Mesenchymal stem cell (in vitro differentiated cells and primary cell): ENCODE results near the gene TMCO4.
A peak's percentile ranks its signal among the peaks of the same experiment; 100 is the strongest.
"Not testable (repeated sequence)": the region's sequence is repeated elsewhere in the genome, so short reads cannot be mapped to it uniquely, and the experiment has no call there.

ENCODE experiments used
- DNase-seq: peaks from one replicate; pipeline ENCODE4 v3.0.0-alpha.2; 2013
- H2AFZ ChIP-seq: one replicate; pipeline ENCODE4 v1.6.1; 2013; ENCODE audit warnings: low read depth, mild to moderate bottlenecking, control low read depth, inconsistent platforms, low read length, moderate library complexity
- H2AK5ac ChIP-seq: 2 replicates; pipeline ENCODE4 v1.6.1; 2013; ENCODE audit warnings: low read length, moderate library complexity, mild to moderate bottlenecking, inconsistent platforms; ENCODE audit not compliant: severe bottlenecking
- H2BK120ac ChIP-seq: one replicate; pipeline ENCODE4 v1.6.1; 2013; ENCODE audit warnings: low read depth, mild to moderate bottlenecking, inconsistent platforms, low read length, moderate library complexity
- H2BK12ac ChIP-seq, 2 experiments: one replicate each; pipeline ENCODE4 v1.6.1; 2013; ENCODE audit warnings: inconsistent platforms in 2 of 2, low read length in 2 of 2, mild to moderate bottlenecking in 2 of 2, moderate library complexity in 2 of 2, control low read depth in 1 of 2
- H2BK15ac ChIP-seq: one replicate; pipeline ENCODE4 v1.6.1; 2013; ENCODE audit warnings: mild to moderate bottlenecking, low read depth, inconsistent platforms; ENCODE audit not compliant: poor library complexity, severe bottlenecking
- H2BK5ac ChIP-seq: 2 replicates; pipeline ENCODE4 v1.6.1; 2013; ENCODE audit warnings: low read depth, mild to moderate bottlenecking, low read length, control low read depth, inconsistent platforms; ENCODE audit not compliant: poor library complexity, severe bottlenecking
- H3K14ac ChIP-seq, 2 experiments: one replicate each; pipeline ENCODE4 v1.6.1; 2013; ENCODE audit warnings: inconsistent platforms in 2 of 2, low read length in 2 of 2, control low read depth in 1 of 2, mild to moderate bottlenecking in 1 of 2, moderate library complexity in 1 of 2
- H3K18ac ChIP-seq, 2 experiments: one replicate each; pipeline ENCODE4 v1.6.1; 2013; ENCODE audit warnings: inconsistent platforms in 2 of 2, low read length in 2 of 2, control low read depth in 1 of 2, low read depth in 1 of 2, mild to moderate bottlenecking in 1 of 2
- H3K23ac ChIP-seq, 2 experiments: one replicate each; pipeline ENCODE4 v1.6.1; 2013; ENCODE audit warnings: inconsistent platforms in 2 of 2, low read length in 2 of 2, mild to moderate bottlenecking in 2 of 2, moderate library complexity in 2 of 2, control low read depth in 1 of 2
- H3K27ac ChIP-seq: 2 replicates; pipeline ENCODE4 v1.5.1; 2013; ENCODE audit warnings: mild to moderate bottlenecking, moderate library complexity, low read length, control low read depth, inconsistent platforms; ENCODE audit not compliant: poor library complexity, severe bottlenecking
- H3K27me3 ChIP-seq, 2 experiments: 2 replicates each; pipeline versions ENCODE4 v1.6.1 to v1.7.0; 2013; ENCODE audit warnings: low read length in 2 of 2, mild to moderate bottlenecking in 2 of 2, moderate library complexity in 2 of 2, control low read depth in 1 of 2, inconsistent platforms in 1 of 2; ENCODE audit not compliant: control insufficient read depth in 1 of 2, insufficient read depth in 1 of 2
- H3K36me3 ChIP-seq, 2 experiments: 2 replicates each; pipeline versions ENCODE4 v1.6.1 to v1.7.0; 2013; ENCODE audit warnings: low read length in 2 of 2, control low read depth in 1 of 2, inconsistent platforms in 1 of 2, low read depth in 1 of 2, mild to moderate bottlenecking in 1 of 2; ENCODE audit not compliant: insufficient read depth in 2 of 2, control insufficient read depth in 1 of 2
- H3K4ac ChIP-seq, 2 experiments: one replicate each; pipeline ENCODE4 v1.6.1; 2013; ENCODE audit warnings: inconsistent platforms in 2 of 2, low read length in 2 of 2, mild to moderate bottlenecking in 2 of 2, moderate library complexity in 2 of 2, control low read depth in 1 of 2, low read depth in 1 of 2
- H3K4me1 ChIP-seq: 2 replicates; pipeline ENCODE4 v1.6.1; 2013; ENCODE audit warnings: low read depth, low read length, control low read depth; ENCODE audit not compliant: control insufficient read depth, insufficient read depth
- H3K4me2 ChIP-seq: 2 replicates; pipeline ENCODE4 v1.6.1; 2013; ENCODE audit warnings: low read length, mild to moderate bottlenecking, inconsistent platforms; ENCODE audit not compliant: poor library complexity, severe bottlenecking
- H3K4me3 ChIP-seq, 2 experiments: 2 replicates each; pipeline versions ENCODE4 v1.5.1 to v1.7.0; 2013; ENCODE audit warnings: low read length in 2 of 2, mild to moderate bottlenecking in 2 of 2, control low read depth in 1 of 2, low read depth in 1 of 2; ENCODE audit not compliant: insufficient read depth in 1 of 2
- H3K79me1 ChIP-seq: replicated peaks from 2 replicates; pipeline ENCODE4 v1.6.1; 2013; ENCODE audit warnings: mild to moderate bottlenecking, control low read depth, low read length, inconsistent platforms; ENCODE audit not compliant: poor library complexity, severe bottlenecking
- H3K9ac ChIP-seq: 2 replicates; pipeline ENCODE4 v1.7.0; 2013; ENCODE audit warnings: mild to moderate bottlenecking, low read length, moderate library complexity
- H3K9me3 ChIP-seq: 2 replicates; pipeline ENCODE4 v1.7.0; 2013; ENCODE audit warnings: mild to moderate bottlenecking, low read length; ENCODE audit not compliant: control insufficient read depth
- H4K8ac ChIP-seq: one replicate; pipeline ENCODE4 v1.6.1; 2013; ENCODE audit warnings: inconsistent platforms, mild to moderate bottlenecking, low read length, moderate library complexity
- H4K91ac ChIP-seq: one replicate; pipeline ENCODE4 v1.6.1; 2013; ENCODE audit warnings: mild to moderate bottlenecking, low read length, inconsistent platforms
- WGBS: methylation state at CpG from one replicate; pipeline ENCODE4 v1.1.7; 2013; ENCODE audit warnings: mixed read lengths; 5-methylcytosine and 5-hydroxymethylcytosine counted together

The TMCO4 gene

GRCh38 chr1:19636749-19637148 lies 163.0 kb downstream of the TMCO4 start:
- H3K4me3 ChIP-seq, H3K36me3 ChIP-seq, H3K4ac ChIP-seq, H3K9ac ChIP-seq, H2BK5ac ChIP-seq, H3K9me3 ChIP-seq, H3K27ac ChIP-seq, H3K18ac ChIP-seq, H2BK15ac ChIP-seq, DNase-seq, H3K4me2 ChIP-seq, H2BK12ac ChIP-seq, H3K79me1 ChIP-seq, H3K27me3 ChIP-seq, H3K14ac ChIP-seq, H4K8ac ChIP-seq, H2AK5ac ChIP-seq, H2BK120ac ChIP-seq, H3K4me1 ChIP-seq, H3K23ac ChIP-seq, H2AFZ ChIP-seq, H4K91ac ChIP-seq: not testable (repeated sequence)
- 92% methylated on average over 8 of the region's 10 CpGs for WGBS

GRCh38 chr1:19636065-19636464 lies 163.7 kb downstream of the TMCO4 start:
- Histone ChIP-seq H2AK5ac (peak overlapping the region; percentile 17), H3K4me1 (peaks cover 4% of the 10 kb centered on the region), H2BK12ac (no peak overlapping the region), H4K8ac (no peak overlapping the region), H2BK15ac (no peak overlapping the region), H3K9me3 (no peaks in the 10 kb centered on the region), H3K4me3 (no peak overlapping the region), H3K18ac (no peak overlapping the region), H3K4me2 (no peak overlapping the region), H2BK120ac (no peak overlapping the region), H2BK5ac (no peak overlapping the region), H3K79me1 (no peaks in the 10 kb centered on the region), H3K4ac (no peak overlapping the region), H4K91ac (no peak overlapping the region), H3K27me3 (no peaks in the 10 kb centered on the region), H3K14ac (no peak overlapping the region), H3K23ac (no peak overlapping the region), H3K9ac (no peak overlapping the region), H3K36me3 (peaks cover 0 to 2% of the 10 kb centered on the region in 2 experiments), H3K27ac (no peak overlapping the region), H2AFZ (no peak overlapping the region)
- WGBS = 91% methylated on average over 3 of the region's 5 CpGs
- no peak for DNase-seq

- Histone ChIP-seq H4K91ac (no peak overlapping the region), H2AK5ac (no peak overlapping the region), H2BK15ac (no peak overlapping the region)
Observed at GRCh38 chr1:19635646-19636045, 164.1 kb downstream of the TMCO4 start.

GRCh38 chr1:19635064-19635463 lies 164.7 kb downstream of the TMCO4 start:
- not testable (repeated sequence) for H2AK5ac ChIP-seq, H2BK15ac ChIP-seq, H3K9ac ChIP-seq, H4K91ac ChIP-seq, H3K14ac ChIP-seq, H3K27me3 ChIP-seq, H3K27ac ChIP-seq, H4K8ac ChIP-seq, H2BK120ac ChIP-seq, H3K4me1 ChIP-seq, H3K4me2 ChIP-seq, H2BK12ac ChIP-seq, H3K23ac ChIP-seq, H2AFZ ChIP-seq, H3K9me3 ChIP-seq, H3K4ac ChIP-seq, DNase-seq, H3K18ac ChIP-seq, H3K79me1 ChIP-seq, H2BK5ac ChIP-seq, H3K4me3 ChIP-seq
- WGBS = 97% methylated on average over 9 of the region's 9 CpGs
- H3K36me3 ChIP-seq = peaks cover 3 to 11% of the 10 kb centered on the region in 2 experiments

More at GRCh38 chr1:19635646-19636045, 164.1 kb downstream of the TMCO4 start:
- H3K23ac ChIP-seq = no peak overlapping the region
- peaks cover under 1% of the 10 kb centered on the region for H3K4me1 ChIP-seq
- no peak for DNase-seq
- H4K8ac ChIP-seq = no peak overlapping the region
- H2BK5ac ChIP-seq = no peak overlapping the region
- no peaks in the 10 kb centered on the region for H3K9me3 ChIP-seq
- H2BK120ac ChIP-seq = no peak overlapping the region
- H3K27ac ChIP-seq = no peak overlapping the region
- no peak overlapping the region for H3K18ac ChIP-seq
- H3K4ac ChIP-seq = no peak overlapping the region
- H3K4me3 ChIP-seq = no peak overlapping the region
- H2AFZ ChIP-seq = no peak overlapping the region
- H3K9ac ChIP-seq = no peak overlapping the region
- 99% methylated on average over 4 of the region's 4 CpGs for WGBS
- H3K36me3 ChIP-seq = peaks cover 0 to 7% of the 10 kb centered on the region in 2 experiments
- H3K4me2 ChIP-seq = no peak overlapping the region
- no peaks in the 10 kb centered on the region for H3K27me3 ChIP-seq
- H2BK12ac ChIP-seq = no peak overlapping the region
- no peak overlapping the region for H3K14ac ChIP-seq
- H3K79me1 ChIP-seq = no peaks in the 10 kb centered on the region
